HEK293 (cell line): Measurements from ENCODE around the gene ZC3HAV1L.

ENCODE experiments used
- TCF7L2 ChIP-seq: IDR thresholded peaks from 2 replicates; pipeline ENCODE4 v1.6.1; 2011; ENCODE audit warnings: low read depth, mild to moderate bottlenecking, inconsistent platforms, low read length, moderate library complexity, borderline replicate concordance
- ZNF660 ChIP-seq: fragments of 450-650 bp; IDR thresholded peaks from 2 replicates; pipeline ENCODE4 v1.5.1; 2018; ENCODE audit warnings: missing biosample characterization, mild to moderate bottlenecking, missing genetic modification characterization
- TF ChIP-seq, protein P1 (sequence below): fragments of 450-650 bp; formaldehyde crosslinking; conservative IDR thresholded peaks from 2 replicates; pipeline ENCODE4 v1.5.1; 2016; ENCODE audit warnings: low read depth, missing biosample characterization, missing genetic modification characterization

DNA sequence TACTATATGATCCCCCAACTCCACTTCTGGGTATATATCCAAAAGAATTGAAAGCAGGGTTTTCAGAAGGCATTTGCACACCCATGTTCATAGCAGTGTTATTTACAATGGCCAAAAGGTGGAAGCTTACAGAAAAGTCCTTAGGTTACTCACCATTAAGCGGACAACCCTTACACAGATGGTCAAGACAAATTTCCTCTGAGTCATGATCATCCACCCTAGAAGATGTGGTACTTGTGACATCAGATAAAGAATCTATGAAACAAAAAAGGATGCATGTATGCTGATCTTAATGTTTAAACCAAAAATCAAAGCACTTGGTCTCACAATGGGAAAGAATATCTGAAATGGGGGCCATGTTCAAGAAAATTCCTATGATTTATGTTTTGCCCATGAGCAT is 42.6 kb upstream of the ZC3HAV1L start:
- no peak for TF ChIP-seq ZNF660 (tag by site-specific recombination)
- TF ChIP-seq, protein P1, sequence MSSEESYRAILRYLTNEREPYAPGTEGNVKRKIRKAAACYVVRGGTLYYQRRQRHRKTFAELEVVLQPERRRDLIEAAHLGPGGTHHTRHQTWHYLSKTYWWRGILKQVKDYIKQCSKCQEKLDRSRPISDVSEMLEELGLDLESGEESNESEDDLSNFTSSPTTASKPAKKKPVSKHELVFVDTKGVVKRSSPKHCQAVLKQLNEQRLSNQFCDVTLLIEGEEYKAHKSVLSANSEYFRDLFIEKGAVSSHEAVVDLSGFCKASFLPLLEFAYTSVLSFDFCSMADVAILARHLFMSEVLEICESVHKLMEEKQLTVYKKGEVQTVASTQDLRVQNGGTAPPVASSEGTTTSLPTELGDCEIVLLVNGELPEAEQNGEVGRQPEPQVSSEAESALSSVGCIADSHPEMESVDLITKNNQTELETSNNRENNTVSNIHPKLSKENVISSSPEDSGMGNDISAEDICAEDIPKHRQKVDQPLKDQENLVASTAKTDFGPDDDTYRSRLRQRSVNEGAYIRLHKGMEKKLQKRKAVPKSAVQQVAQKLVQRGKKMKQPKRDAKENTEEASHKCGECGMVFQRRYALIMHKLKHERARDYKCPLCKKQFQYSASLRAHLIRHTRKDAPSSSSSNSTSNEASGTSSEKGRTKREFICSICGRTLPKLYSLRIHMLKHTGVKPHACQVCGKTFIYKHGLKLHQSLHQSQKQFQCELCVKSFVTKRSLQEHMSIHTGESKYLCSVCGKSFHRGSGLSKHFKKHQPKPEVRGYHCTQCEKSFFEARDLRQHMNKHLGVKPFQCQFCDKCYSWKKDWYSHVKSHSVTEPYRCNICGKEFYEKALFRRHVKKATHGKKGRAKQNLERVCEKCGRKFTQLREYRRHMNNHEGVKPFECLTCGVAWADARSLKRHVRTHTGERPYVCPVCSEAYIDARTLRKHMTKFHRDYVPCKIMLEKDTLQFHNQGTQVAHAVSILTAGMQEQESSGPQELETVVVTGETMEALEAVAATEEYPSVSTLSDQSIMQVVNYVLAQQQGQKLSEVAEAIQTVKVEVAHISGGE (tag by site-specific recombination): no peak
- no peak for TF ChIP-seq TCF7L2
